Hypothalamus (tissue), 51 donors: ENCODE results near the gene CCDC6.
"Not testable (repeated sequence)": the region's sequence is repeated elsewhere in the genome, so short reads cannot be mapped to it uniquely, and the experiment has no call there.

Source experiments
- DNase-seq, 51 donors: peaks; one replicate each; lab custom pipeline; 2025; lab: John Stamatoyannopoulos, UW

CCDC6 gene

DNA sequence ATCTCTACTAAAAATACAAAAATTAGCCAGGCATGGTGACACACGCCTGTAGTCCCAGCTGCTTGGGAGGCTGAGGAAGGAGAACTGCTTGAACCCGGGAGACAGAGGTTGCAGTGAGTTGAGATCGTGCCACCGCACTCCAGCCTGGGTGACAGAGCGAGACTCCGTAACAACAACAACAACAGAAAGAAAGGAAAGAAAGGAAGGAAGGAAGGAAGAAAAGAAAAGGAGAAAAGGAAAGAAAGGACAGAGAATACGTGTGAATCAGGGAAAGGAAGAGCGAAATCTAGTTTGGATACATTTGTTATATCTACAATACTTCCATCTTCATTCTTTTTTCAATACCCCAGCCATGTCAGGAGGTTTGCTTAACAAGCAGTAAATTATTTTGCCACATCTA lies 21.5 kb downstream of the CCDC6 start:
- not testable (repeated sequence) for DNase-seq

DNA sequence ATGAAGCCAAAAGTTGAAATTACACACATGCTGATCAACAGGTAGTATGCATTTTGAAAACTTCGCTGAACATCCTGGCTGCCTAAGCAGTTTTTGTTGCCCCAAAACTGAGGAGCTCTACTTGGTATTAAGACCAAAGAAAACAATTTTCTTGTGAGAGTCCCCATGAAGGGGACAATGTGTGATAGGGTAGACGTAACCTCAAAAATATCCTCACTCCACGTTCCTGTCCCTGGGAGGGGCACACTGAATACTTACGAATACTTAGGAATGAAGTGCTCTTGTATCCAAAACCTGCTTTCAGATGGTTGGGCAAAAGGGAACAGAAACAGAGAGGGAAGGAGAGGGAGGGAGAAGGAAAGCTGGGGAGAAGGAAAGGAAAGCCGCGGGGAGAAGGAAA lies 24.7 kb downstream of the CCDC6 start:
- no peak for DNase-seq

DNA sequence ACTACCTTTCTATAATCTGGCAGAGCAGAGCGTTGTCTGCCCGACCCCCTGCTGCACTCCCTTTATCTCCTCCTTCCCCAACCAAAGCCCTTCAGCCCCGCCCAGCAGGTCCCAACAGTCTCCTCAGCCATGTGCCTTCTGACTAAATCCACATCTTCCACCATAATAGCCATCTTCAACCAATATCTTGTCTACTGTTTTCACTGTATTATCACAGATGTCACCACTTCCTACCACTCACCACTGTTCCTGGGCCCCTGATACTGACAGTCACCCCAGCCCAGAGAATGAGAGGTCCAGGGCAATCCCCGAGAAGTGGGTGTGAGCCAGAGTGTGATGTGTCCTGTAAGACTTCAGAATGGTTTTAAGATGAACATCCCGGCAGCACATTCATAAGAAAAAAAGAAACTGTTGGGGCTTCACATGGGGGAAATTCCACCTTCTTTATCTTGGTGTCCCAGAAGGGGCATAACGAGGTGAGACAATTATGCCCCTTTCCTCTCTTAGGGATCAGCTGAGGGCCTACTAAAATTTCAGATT lies 25.3 kb downstream of the CCDC6 start:
- no peak for DNase-seq

DNA sequence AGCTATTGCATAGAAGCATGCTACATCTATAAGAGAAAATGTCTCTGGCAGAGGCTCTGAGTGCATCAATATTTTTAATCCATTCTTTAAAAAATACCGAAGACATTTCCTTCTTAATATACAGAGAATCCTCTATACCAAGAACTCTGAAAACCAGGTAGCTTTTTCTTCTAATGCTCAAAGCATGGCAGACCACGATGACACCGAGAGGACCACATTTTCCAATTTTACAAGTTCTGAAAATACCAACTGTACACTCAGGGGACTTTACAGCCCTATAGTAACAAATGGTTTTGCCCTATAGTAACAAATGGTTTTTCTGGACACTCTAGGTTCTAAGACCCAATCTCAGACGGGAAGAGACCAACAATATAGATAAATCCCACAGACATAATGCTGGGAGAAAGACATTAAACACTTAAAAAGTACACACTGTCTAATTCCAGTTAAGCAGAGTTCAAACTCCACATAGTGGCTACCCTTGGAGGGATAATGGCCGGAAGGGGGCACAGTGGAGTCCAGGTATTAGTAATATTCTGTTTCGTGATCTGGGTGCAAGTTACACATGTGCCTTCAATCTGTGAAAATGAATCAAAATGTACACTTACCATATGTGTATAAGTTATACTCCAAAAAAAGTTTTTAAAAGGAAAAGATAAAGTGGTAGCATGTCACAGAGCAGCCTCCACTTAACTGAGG lies 26.2 kb downstream of the CCDC6 start:
- no peak for DNase-seq

DNA sequence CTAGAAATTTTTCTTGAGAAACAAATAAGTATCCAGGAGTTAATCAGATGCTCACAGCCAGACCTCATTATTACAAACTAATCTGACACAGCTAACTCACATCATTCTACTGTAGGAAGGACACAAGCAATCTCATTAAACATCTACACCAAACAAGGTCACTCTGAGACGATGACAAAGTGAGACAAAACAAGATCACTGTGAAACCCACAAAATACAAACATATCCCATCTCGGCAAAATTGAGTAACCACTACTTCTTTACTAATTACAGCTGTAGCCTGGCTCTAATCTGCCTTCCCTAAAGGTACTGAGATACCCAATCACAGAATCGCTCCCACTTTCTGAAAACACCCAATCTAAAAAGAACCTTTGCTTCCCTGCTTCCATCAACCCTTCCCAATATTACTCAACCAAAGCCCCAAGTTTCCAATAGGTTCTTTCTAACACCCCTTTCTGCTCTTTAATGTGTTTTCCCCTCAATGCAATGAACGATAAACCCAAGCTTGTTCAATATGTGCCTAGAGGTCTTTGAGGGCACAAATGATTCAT lies 26.9 kb downstream of the CCDC6 start:
- no peak for DNase-seq

DNA sequence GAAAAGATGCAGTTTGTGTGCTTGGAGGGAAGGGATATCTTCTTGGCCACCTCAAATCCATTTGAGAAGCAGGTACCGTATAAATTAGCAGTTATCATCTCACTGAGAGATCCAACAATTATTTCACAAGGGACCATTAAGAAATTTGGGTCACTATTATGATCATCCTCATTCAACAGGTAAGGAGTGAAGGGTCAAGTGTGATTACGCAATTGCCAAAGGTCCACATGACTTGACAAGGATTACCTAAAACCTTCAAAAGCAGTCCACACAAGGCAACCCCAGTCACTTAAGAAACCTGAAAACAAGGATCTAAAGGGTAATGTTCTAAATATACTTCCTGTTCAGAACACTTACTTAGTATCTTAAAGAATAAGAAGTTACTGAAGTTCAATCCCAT lies 27.4 kb downstream of the CCDC6 start:
- no peak for DNase-seq

DNA sequence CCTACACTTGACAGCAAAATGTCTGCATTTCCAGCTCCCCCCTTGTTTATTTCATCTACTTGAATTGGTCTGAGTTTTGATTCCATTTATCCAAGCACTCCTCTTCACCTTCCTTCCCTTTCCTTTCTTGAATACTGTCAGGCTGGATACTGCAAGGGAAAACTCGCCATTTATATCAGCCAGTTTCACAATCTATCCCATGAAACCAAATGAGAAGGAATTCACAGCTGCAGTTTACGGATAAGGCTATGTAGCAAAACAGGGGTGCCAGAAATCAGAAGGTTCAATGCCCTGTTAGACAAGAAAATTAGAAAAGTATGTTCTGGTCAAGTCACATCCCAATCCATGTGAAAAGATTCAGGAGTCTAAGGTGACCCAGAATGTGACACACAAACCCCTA lies 28.1 kb downstream of the CCDC6 start:
- no peak for DNase-seq

DNA sequence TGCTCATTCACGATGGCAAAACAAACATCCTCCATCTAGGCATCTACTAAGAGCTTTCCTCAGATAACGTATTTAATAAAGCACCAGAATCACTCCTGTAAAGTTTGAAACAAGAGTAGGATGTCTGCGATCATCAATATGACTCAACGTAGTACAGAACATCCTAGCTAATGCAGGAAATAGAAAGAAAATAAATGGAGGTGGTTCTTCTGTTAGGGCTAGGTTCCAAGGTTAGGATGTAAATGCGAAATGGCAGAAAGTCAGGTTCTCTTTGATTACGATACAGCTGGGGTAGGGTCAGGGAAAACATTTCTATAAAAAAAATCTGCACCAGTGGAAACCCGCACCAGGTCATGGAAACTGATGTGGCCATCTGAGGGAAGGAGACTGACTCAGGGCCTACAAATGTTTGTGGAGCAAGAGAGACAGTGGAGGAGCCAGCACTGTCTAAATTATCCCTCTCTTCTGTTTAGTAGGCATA lies 29.1 kb downstream of the CCDC6 start:
- no peak for DNase-seq

DNA sequence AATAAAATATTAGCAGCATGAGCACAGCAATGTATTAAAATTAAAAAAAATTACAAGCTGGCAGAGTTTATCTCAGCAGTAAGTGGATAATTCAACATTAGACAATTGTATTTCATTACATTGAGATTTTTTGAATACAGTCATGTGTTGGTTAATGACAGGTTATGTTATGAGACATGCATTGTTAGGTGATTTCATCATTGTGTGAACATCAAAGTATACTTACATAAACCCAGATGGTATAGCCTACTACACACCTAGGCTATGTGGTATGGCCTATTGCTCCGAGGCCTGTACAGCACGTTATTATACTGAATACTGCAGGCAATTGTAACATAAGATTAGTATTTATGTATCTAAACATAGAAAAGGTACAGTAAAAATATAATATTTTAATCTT lies 29.7 kb downstream of the CCDC6 start:
- DNase-seq = no peak

DNA sequence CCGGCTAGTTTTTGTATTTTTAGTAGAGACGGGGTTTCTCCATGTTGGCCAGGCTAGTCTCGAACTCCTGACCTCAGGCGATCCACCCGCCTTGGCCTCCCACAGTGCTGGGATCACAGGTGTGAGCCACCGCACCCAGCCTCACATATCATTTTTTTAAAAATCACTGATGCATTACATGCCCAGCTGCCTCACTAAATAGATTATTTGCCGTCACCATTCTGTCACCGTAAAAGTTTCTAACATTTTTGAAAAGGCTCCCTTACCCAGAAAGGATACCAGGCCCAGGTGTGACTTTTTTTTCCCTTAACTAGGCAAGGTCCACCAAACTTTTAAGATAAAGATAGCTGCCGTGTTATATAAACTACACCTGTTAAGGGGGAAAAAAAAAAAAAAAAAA lies 30.1 kb downstream of the CCDC6 start:
- DNase-seq = not testable (repeated sequence)

DNA sequence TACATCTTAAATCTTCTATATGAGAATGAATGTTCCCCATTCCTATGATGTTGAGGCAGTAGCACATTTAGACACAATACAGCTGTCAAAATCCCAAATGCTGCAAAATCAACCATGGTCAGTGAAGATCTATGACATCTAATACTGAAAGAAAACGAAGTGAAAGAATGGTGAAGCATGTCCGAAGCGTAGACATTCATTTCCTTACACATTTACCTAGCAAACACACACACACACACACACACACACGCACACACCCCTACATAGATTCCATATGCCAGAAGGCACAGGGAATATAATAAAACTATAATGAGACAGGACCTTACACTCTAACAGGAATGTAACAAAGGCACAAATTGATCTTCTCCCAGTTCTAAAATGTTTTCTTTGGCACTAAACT lies 32.5 kb downstream of the CCDC6 start:
- no peak for DNase-seq

DNA sequence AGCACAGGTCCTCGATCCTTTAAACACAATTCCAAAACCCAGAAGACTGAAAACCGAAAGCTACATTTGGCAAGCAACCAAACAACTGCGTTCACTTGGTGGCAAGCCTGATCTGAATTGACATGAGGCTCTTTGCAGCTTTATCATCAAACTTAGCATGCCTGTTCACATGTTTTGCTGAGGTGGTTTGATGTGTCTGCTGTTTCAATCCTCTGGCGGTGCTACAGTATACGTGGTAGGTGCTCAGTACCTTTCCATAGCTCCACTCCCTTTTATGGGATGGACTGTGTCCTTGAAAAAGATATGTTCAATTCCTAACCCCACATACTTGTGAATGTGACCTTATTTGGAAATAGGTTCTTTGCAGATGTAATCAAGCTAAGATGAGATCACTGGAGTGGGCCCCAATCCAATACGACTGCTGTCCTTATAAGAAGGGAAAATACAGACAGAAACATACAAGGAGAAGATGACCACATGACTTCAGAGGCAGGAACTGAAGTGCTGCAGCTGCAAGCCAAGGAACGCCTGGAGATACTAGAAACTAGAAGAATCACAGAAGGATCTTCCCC lies 33.4 kb downstream of the CCDC6 start:
- DNase-seq = peak in 1 of 51 donors; percentile 3

DNA sequence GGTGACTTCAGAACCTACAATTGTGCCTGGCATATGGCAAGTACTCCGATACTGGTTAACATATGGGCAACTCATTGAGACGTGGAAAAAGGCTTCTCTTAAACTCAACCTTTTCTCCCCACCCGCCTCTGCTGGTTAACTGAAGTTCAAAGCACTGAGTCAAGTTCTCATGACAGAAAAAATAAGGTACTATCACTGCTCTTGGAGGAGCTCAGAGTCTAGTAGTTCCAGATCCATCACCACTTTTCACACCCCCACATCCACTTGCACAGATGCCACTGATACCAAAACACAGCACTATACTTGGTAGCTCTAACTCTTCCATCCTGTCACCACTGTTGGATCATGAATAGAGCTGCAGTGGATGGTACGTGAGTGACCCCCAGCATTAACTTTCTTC lies 36.2 kb downstream of the CCDC6 start:
- no peak for DNase-seq

DNA sequence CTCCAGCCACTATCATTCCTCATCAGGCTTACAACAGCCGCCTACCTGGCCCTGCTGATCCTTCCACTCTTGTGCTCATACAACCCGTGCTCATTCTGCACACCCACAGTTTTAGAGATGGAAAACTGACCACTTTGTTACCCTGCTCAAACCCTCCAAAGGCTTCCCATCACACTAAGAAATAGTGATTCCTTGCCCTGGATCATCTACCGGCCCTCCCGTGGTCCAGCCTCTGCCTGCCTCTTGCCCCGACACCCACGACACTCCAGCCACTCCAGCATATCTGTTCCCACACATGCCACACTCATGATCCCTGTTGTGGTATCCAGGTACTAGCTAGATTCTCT lies 36.8 kb downstream of the CCDC6 start:
- no peak for DNase-seq

DNA sequence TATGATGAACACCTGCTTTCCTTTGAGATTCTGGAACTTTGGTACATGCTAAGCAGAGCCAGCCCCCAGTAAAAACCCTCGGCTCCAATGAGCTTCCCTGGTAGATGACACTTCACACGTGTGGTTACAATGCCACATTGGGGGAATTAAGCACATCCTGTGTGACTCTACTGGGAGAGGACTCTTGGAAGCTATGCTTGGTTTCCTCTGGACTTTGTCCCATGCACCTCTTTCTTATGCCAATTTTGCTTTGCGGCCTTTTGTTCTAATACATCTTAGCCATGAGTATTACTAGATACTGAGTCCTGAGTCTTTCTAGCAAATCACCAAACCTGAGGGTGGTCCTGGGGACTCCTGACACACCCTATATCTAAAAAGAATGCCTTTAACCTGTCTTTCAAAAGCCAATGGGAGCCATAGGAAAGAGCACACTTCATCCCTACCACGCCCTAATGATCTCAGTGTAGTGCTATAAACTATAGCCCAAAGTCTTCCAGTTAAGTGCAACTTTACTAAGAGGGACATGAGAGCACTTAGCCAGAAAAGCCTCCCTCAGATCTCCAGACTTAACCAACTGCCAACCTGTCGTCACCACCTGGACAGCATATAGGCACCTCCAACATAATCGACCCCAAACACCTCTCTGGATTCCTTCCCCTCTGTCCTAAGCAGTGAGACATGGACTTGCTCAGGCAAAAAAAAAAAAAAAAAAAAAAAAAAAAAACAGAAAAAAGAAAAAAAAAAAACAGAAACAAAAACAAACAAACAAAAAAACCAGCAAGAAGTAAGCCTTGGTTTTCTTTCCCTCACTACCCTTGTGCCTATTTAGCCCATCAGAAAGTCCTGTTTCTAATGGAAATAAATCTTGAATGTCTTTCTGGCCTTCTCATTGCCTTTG lies 37.4 kb downstream of the CCDC6 start:
- DNase-seq = no peak

DNA sequence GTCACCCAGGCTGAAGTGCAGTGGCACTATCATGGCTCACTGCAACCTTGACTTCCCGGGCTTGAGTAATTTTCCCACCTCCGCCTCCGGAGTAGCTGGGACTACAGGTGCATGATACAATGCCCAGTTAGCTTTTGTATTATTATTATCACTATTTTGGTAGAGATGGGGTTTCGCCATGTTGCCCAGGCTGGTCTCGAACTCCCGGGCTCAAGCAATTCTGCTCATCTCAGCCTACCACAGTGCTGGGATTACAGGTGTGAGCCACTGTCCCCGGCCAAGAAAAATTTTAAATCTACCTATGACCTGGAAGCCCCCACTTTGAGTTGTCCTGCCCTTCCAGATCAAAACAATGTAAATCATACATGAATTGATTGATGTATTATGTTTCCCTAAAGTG lies 38.8 kb downstream of the CCDC6 start:
- DNase-seq = no peak

DNA sequence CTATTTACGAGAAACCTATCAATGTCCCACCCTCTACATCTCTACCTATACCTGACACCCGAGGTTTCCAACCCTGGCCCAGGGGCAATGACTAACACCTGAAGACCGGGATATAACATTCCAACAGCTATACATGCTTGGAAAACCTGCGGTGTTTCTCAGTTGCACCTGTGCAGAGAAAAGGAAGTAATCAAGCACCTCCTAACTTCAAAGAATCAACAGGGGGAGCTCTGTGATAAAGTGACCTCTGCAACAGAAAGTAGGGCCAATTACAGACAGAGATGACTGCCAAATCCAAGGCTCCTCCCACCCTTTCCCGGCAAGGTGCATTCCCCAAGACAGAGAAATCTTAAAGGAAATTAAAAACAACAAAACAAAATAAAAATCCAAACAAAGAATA lies 41.3 kb downstream of the CCDC6 start:
- DNase-seq = peak in 2 of 51 donors; percentile 6 to 10

DNA sequence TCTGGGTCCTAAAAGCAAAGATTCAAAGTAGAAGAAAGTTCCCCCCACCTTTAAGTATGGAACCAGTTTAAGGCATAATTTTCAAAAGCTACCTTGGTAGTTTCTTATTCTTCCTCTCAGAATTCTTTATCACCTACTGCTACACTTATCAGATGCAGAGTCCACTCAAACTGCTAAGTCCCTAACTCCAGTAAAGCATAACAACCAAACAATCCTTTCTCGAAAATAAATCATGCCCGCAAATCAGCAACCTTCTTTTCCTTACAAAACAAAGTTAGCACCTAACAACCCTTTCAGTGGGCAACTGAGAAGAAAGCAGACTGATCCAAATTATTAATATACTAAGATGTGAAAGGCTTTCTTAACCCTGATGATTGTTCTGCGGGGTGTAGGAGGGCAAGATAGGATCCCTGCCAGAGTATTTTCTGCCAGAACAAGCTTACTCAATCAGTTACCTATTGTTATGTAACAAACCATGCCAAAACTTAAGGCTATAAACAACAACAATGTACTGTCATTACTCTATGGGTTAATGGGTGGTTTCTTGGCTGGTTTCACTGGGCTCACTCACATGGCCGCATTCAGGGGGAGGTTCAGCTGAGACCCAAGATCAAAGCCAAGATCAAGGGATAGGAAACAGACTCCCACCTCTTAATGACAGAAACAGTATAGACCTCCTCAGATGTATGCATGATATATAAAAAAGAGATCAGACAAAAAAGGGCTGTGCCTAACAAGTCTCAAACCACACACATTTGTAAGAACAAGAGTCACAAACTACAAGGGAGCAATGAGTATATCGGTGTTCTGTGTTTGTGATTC lies 42.0 kb downstream of the CCDC6 start:
- DNase-seq = no peak

DNA sequence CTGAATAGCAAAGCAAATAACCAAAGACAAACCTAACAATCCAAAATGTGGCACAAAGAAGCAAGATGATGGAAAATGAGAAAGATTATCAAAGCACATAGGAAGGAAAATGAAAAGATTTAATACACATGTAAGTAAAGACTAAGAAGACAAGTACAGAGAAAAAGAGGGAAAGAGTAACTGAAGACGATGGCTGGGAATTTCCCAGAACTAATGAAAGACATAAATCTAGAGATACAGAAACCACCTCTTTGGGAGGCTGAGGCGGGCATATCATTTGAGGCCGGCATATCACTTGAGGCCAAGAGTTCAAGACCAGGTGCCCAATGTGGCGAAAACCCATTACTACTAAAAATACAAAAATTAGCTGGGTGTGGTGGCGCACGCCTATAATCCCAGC lies 46.8 kb downstream of the CCDC6 start:
- DNase-seq = no peak

DNA sequence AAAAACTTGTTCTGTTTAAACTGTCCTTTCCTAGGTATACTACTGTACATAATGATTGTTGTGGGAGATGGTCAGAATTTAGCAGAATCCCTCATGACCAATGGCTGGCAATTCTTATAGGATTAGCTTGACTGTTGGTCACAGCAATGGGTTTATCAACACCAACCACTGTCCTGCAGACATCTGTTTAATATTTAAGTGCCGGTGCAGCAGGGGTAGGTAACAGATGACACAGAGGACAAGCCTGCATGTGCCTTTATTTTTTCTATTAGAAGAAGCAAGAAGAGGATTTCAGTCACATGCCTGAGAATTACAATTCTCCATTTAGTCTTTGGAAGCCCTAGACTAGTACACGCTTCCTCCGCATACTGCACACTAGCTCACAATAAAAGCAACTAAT lies 48.4 kb downstream of the CCDC6 start:
- DNase-seq = no peak
